Fibroblast of lung (primary cell): ENCODE data around the gene MDFIC. TPM values are rescaled to one million over a fixed set of nuclear protein-coding genes. Genes with fewer than 3 reads are reported as not detected.
A peak's percentile ranks its signal among the peaks of the same experiment; 100 is the strongest.

Source experiments
- DNase-seq, 2 donors: peaks; one replicate each; pipeline versions ENCODE4 v3.0.0 to v3.0.0-alpha.2; 2010; ENCODE audit warnings: low read depth in 2 of 2
- H2AFZ ChIP-seq: 2 replicates; pipeline ENCODE4 v1.5.1; 2012; ENCODE audit warnings: low read length, control low read depth, inconsistent platforms
- H3K27ac ChIP-seq: 2 replicates; pipeline ENCODE4 v1.5.1; 2011; ENCODE audit warnings: low read length, control low read depth; ENCODE audit not compliant: insufficient read depth
- H3K27me3 ChIP-seq: 2 replicates; pipeline ENCODE4 v1.5.1; 2011; ENCODE audit warnings: mild to moderate bottlenecking, low read length; ENCODE audit not compliant: control insufficient read depth, insufficient read depth
- H3K36me3 ChIP-seq: 2 replicates; pipeline ENCODE4 v1.5.1; 2011; ENCODE audit warnings: low read length; ENCODE audit not compliant: control insufficient read depth, insufficient read depth
- H3K4me1 ChIP-seq: 2 replicates; pipeline ENCODE4 v1.5.1; 2011; ENCODE audit warnings: low read length; ENCODE audit not compliant: control insufficient read depth, insufficient read depth; ENCODE audit errors: extremely low read depth
- H3K4me2 ChIP-seq: 2 replicates; pipeline ENCODE4 v1.5.1; 2011; ENCODE audit warnings: low read length, control low read depth; ENCODE audit not compliant: insufficient read depth; ENCODE audit errors: extremely low read depth
- H3K4me3 ChIP-seq, 4 experiments: fragments of 200-600 bp in 1 of 4; sonication (generic) in 1 of 4; replicated peaks in 1 of 4; 2 replicates each; pipeline ENCODE4 v1.5.1; 2011 to 2016; ENCODE audit warnings: low read length in 4 of 4, low read depth in 3 of 4, mild to moderate bottlenecking in 3 of 4, control low read depth in 2 of 4, inconsistent platforms in 1 of 4, mixed read lengths in 1 of 4; ENCODE audit not compliant: insufficient read depth in 1 of 4; ENCODE audit errors: control extremely low read depth in 1 of 4
- H3K79me2 ChIP-seq: 2 replicates; pipeline ENCODE4 v1.5.1; 2012; ENCODE audit warnings: mild to moderate bottlenecking, low read length, inconsistent platforms; ENCODE audit not compliant: control insufficient read depth, insufficient read depth
- H3K9ac ChIP-seq: 2 replicates; pipeline ENCODE4 v1.5.1; 2011; ENCODE audit warnings: mild to moderate bottlenecking, low read length, control low read depth; ENCODE audit not compliant: insufficient read depth
- H3K9me3 ChIP-seq: 2 replicates; pipeline ENCODE4 v1.5.1; 2012; ENCODE audit warnings: low read depth, low read length; ENCODE audit not compliant: control insufficient read depth, insufficient read depth
- H4K20me1 ChIP-seq: 2 replicates; pipeline ENCODE4 v1.5.1; 2011; ENCODE audit warnings: low read length; ENCODE audit not compliant: control insufficient read depth, insufficient read depth; ENCODE audit errors: extremely low read depth
- EZH2 ChIP-seq: IDR thresholded peaks from 2 replicates; pipeline ENCODE4 v1.5.1; 2012; ENCODE audit warnings: low read length, control low read depth, mild to moderate bottlenecking; ENCODE audit errors: missing control alignments
- polyA plus RNA-seq, 2 donors: library from polyadenylated mRNA; depleted of rRNA in 1 of 2; stranded (reverse) in 1 of 2; unstranded in 1 of 2; fragments of >200 nt; gene quantifications; 2 replicates each; pipeline ENCODE4 v1.2.1, GENCODE V29; 2011 to 2012; ENCODE audit warnings: missing spikeins in 1 of 2
- total RNA-seq: library from RNA; depleted of rRNA; stranded (reverse); fragments of >200 nt; gene quantifications from 2 replicates; pipeline ENCODE4 v1.2.1, GENCODE V29; 2014
- TF ChIP-seq, protein P1 (sequence below), 2 donors: IDR thresholded peaks in 1 of 2; conservative IDR thresholded peaks in 1 of 2; 1 replicate in 1 of 2; 2 replicates in 1 of 2; pipeline ENCODE4 v1.5.1; 2011 to 2012; ENCODE audit warnings: low read length in 2 of 2, control low read depth in 1 of 2, inconsistent platforms in 1 of 2, low read depth in 1 of 2, mild to moderate bottlenecking in 1 of 2

The MDFIC gene
- total and polyA plus RNA-seq, 2 donors (not counting 1 experiment from before 2014, with no cell fraction given): 38.7 to 67.4 TPM

DNA sequence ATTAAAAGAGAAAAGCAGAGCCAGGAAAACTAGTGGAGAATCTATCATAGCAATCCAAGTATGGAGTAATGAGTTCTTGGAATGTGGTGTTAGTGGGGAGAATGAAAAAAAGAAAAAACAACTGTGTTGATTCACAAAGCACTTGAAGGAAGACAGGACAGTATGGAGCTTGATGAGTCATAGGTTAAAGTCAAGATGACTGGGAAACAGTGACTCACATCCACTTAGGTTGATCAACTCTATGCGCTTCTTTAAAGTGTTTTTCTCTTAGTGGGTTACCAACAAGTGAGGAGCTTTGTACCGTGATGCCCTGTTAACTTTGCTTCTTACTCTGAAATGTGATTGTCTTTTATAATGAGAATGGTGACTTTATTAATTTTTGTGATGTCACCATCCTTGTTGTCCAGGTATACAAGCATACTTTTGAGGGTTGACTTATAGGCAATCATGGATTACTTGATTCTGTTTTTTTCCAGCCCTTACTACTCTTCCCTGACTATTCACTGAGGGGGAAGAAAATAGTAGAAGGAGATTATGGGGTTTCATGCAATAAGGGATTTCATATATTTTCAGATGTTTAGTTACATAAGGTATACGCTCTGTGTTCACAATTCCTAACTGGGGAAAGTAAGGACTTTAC, 32.1 kb upstream of the MDFIC start:
- Histone ChIP-seq H3K4me3 (no peak overlapping the region), H3K4me2 (no peak overlapping the region), H3K27ac (no peak overlapping the region), H2AFZ (no peak overlapping the region), H3K27me3 (no peaks in the 10 kb centered on the region), H3K79me2 (no peaks in the 10 kb centered on the region), H4K20me1 (no peaks in the 10 kb centered on the region), H3K36me3 (no peaks in the 10 kb centered on the region), H3K9me3 (no peaks in the 10 kb centered on the region), H3K4me1 (no peaks in the 10 kb centered on the region), H3K9ac (no peak overlapping the region)
- peak; percentile 96 to 99 for DNase-seq
- TF ChIP-seq, protein P1, sequence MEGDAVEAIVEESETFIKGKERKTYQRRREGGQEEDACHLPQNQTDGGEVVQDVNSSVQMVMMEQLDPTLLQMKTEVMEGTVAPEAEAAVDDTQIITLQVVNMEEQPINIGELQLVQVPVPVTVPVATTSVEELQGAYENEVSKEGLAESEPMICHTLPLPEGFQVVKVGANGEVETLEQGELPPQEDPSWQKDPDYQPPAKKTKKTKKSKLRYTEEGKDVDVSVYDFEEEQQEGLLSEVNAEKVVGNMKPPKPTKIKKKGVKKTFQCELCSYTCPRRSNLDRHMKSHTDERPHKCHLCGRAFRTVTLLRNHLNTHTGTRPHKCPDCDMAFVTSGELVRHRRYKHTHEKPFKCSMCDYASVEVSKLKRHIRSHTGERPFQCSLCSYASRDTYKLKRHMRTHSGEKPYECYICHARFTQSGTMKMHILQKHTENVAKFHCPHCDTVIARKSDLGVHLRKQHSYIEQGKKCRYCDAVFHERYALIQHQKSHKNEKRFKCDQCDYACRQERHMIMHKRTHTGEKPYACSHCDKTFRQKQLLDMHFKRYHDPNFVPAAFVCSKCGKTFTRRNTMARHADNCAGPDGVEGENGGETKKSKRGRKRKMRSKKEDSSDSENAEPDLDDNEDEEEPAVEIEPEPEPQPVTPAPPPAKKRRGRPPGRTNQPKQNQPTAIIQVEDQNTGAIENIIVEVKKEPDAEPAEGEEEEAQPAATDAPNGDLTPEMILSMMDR (conservative IDR thresholded peaks at IDR 0.05 in 1 of 2, IDR thresholded peaks at IDR 0.05 in 1 of 2; ENCODE audit: low read depth in 1 of 2, low read length in 2 of 2): no peak
- no peak for TF ChIP-seq EZH2

DNA sequence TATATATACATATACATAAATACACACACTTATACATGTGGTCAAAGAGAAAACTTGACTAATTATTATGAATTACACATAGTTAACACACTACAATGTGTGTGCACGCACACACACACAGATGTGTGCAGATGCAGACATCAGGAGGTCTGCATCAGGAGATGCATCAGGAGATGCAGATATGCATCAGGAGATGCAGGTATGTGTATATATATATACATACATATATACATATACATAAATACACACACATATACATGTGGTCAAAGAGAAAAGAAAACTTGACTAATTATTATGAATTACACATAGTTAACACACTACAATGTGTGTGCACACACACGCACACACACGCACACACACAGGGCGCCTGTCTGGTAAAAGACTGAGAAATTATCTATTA, 31.3 kb upstream of the MDFIC start:
- Histone ChIP-seq H3K9me3 (no peaks in the 10 kb centered on the region), H2AFZ (no peak overlapping the region), H3K4me1 (no peaks in the 10 kb centered on the region), H3K36me3 (no peaks in the 10 kb centered on the region), H3K9ac (no peak overlapping the region), H3K27me3 (no peaks in the 10 kb centered on the region), H3K4me2 (no peak overlapping the region), H3K79me2 (no peaks in the 10 kb centered on the region), H3K4me3 (no peak overlapping the region), H3K27ac (no peak overlapping the region), H4K20me1 (no peaks in the 10 kb centered on the region)
- no peak for DNase-seq
- TF ChIP-seq EZH2: no peak
- TF ChIP-seq, protein P1 (conservative IDR thresholded peaks at IDR 0.05 in 1 of 2, IDR thresholded peaks at IDR 0.05 in 1 of 2; ENCODE audit: low read depth in 1 of 2, low read length in 2 of 2): no peak

DNA sequence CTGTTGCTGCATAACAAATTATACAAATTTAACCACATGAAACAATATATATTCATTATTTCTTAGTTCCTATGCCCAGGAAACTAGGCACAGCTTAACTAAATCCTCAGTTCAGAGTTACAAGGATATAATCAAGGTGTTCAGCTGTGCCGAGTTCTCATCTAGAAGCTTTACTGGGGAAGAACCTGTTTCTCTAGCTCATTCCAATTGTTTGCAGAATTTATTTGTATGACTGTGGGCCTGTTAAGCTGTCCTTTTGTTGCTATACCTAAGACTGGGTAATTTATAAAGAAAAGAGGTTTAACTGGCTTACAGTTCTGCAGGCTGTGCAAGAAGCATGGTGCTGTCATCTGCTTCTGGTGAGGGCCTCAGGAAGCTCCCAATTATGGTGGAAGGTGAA, 21.8 kb upstream of the MDFIC start:
- Histone ChIP-seq H3K36me3 (no peaks in the 10 kb centered on the region), H3K27me3 (no peaks in the 10 kb centered on the region), H3K79me2 (no peaks in the 10 kb centered on the region), H3K27ac (no peak overlapping the region), H4K20me1 (no peaks in the 10 kb centered on the region), H3K4me2 (no peak overlapping the region), H3K4me1 (no peaks in the 10 kb centered on the region), H3K9me3 (no peaks in the 10 kb centered on the region), H3K9ac (no peak overlapping the region), H3K4me3 (no peak overlapping the region), H2AFZ (no peak overlapping the region)
- TF ChIP-seq, protein P1 (conservative IDR thresholded peaks at IDR 0.05 in 1 of 2, IDR thresholded peaks at IDR 0.05 in 1 of 2; ENCODE audit: low read depth in 1 of 2, low read length in 2 of 2): no peak
- no peak for TF ChIP-seq EZH2
- no peak for DNase-seq
